Esophagus (tissue), 2 donors: ENCODE results near the gene NPTX1. TPM values are rescaled to one million over a fixed set of nuclear protein-coding genes. Genes with fewer than 3 reads are reported as not detected.

Source experiments
- H3K27ac ChIP-seq, 2 donors: one replicate each; pipeline ENCODE4 v1.5.1; 2013; ENCODE audit warnings: low read depth in 2 of 2, mild to moderate bottlenecking in 2 of 2, inconsistent platforms in 1 of 2, low read length in 1 of 2, moderate library complexity in 1 of 2
- H3K27me3 ChIP-seq, 2 donors: one replicate each; pipeline ENCODE4 v1.6.1; 2013; ENCODE audit warnings: low read length in 2 of 2, control low read depth in 1 of 2, mild to moderate bottlenecking in 1 of 2; ENCODE audit not compliant: insufficient read depth in 2 of 2, control insufficient read depth in 1 of 2
- H3K36me3 ChIP-seq, 2 donors: one replicate each; pipeline ENCODE4 v1.6.1; 2013; ENCODE audit warnings: low read length in 1 of 2; ENCODE audit not compliant: control insufficient read depth in 2 of 2, insufficient read depth in 2 of 2
- H3K4me1 ChIP-seq, 2 donors: one replicate each; pipeline ENCODE4 v1.6.1; 2013; ENCODE audit warnings: low read length in 1 of 2; ENCODE audit not compliant: control insufficient read depth in 2 of 2, insufficient read depth in 2 of 2
- H3K4me3 ChIP-seq, 2 donors: one replicate each; pipeline ENCODE4 v1.5.1; 2013; ENCODE audit warnings: low read length in 2 of 2, mild to moderate bottlenecking in 2 of 2, low read depth in 1 of 2, moderate library complexity in 1 of 2
- H3K9me3 ChIP-seq, 2 donors: one replicate each; pipeline ENCODE4 v1.6.1; 2013; ENCODE audit warnings: mild to moderate bottlenecking in 2 of 2, low read depth in 1 of 2, low read length in 1 of 2, moderate library complexity in 1 of 2; ENCODE audit not compliant: control insufficient read depth in 2 of 2, insufficient read depth in 1 of 2
- WGBS, 2 donors: extraction: QIAGEN DNeasy Blood & Tissue Kit; methylation state at CpG; one replicate each; pipeline ENCODE4 v1.1.7; 2013; 5-methylcytosine and 5-hydroxymethylcytosine counted together
- polyA plus RNA-seq, 2 donors: library from polyadenylated mRNA; stranded (reverse); fragments of 200-250 nt; gene quantifications; one replicate each; pipeline ENCODE4 v1.2.3, GENCODE V29; 2013
- donor health status: healthy with polysubstance abuse.
- donor health status: Bipolar disorder and iron deficiency.

NPTX1 gene, protein sequence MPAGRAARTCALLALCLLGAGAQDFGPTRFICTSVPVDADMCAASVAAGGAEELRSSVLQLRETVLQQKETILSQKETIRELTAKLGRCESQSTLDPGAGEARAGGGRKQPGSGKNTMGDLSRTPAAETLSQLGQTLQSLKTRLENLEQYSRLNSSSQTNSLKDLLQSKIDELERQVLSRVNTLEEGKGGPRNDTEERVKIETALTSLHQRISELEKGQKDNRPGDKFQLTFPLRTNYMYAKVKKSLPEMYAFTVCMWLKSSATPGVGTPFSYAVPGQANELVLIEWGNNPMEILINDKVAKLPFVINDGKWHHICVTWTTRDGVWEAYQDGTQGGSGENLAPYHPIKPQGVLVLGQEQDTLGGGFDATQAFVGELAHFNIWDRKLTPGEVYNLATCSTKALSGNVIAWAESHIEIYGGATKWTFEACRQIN
- under 1 TPM; 0.02 to 0.11 TPM for polyA plus RNA-seq

DNA sequence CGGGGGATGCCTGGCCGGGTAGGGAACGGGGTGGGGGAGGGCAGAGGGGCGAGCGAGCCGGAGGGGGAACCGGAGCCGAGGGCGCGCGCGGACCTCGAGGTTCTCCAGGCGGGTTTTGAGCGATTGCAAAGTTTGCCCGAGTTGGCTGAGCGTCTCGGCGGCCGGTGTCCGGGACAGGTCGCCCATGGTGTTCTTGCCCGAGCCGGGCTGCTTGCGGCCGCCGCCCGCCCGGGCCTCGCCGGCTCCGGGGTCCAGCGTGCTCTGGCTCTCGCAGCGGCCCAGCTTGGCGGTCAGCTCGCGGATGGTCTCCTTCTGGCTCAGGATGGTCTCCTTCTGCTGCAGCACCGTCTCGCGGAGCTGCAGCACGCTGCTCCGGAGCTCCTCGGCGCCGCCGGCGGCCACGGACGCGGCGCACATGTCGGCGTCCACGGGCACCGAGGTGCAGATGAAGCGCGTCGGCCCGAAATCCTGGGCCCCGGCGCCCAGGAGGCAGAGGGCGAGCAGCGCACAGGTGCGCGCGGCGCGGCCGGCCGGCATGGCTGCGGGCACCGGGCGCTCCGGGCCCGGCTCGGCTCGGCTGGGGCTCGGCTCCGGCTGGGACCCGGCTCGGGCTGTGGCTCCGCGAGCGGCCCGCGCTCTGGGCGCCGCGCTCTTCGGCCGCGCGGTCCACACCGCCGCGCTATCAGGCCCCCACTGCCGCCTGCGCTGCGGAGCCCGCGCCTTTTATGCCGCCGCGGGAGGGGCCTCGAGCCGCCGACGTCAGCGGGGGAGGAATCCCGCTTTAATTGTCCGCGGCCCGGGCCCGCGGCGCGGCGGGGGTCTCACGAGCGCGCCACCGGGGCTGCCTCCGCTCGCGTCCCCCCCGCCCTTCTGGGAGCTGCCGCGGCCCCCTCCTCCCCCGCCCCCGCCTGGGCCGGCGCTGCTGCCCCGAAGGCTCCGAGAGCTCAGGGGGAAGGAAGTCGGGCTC, at the start of gene NPTX1:
TSS of gene NPTX1 (minus strand) at position 698 of the 967 bp plus-strand sequence. CDS start at position 537, 161 bp downstream.
- peaks cover 0 to 47% of the 10 kb centered on the region in 2 donors for H3K27me3 ChIP-seq
- peaks cover 20 to 21% of the 10 kb centered on the region in 2 donors for H3K4me1 ChIP-seq
- H3K4me3 ChIP-seq, result peak within 1 kb of the TSS in 1 of 2 donors; percentile 42
- H3K9me3 ChIP-seq, result no peaks in the 10 kb centered on the region
- H3K27ac ChIP-seq, result no peak within 1 kb of the TSS
- 1% methylated on average over 108 to 136 of the region's 136 CpGs for WGBS, 2 donors
- peaks cover 0 to 2% of the 10 kb centered on the region in 2 donors for H3K36me3 ChIP-seq

GRCh38 chr17:80523956-80524712, 47.7 kb upstream of the NPTX1 start:
- 44 to 50% methylated on average over 16 of the region's 16 CpGs for WGBS, 2 donors
- H3K4me3 ChIP-seq, result no peak overlapping the region
- no peak overlapping the region for H3K27ac ChIP-seq
- H3K9me3 ChIP-seq, result peaks cover 0 to 4% of the 10 kb centered on the region in 2 donors
- no peaks in the 10 kb centered on the region for H3K36me3 ChIP-seq
- no peaks in the 10 kb centered on the region for H3K27me3 ChIP-seq
- H3K4me1 ChIP-seq, result peaks cover 0 to 4% of the 10 kb centered on the region in 2 donors

GRCh38 chr17:80523054-80523744, 46.8 kb upstream of the NPTX1 start:
- Histone ChIP-seq H3K27ac (no peak overlapping the region), H3K36me3 (no peaks in the 10 kb centered on the region), H3K9me3 (peaks cover 0 to 4% of the 10 kb centered on the region in 2 donors), H3K4me3 (no peak overlapping the region), H3K27me3 (no peaks in the 10 kb centered on the region), H3K4me1 (peaks cover 0 to 3% of the 10 kb centered on the region in 2 donors)
- WGBS, 2 donors, result 79 to 80% methylated on average over 12 of the region's 12 CpGs

- Histone ChIP-seq H3K27ac (no peak overlapping the region), H3K36me3 (no peaks in the 10 kb centered on the region), H3K4me3 (no peak overlapping the region), H3K27me3 (no peaks in the 10 kb centered on the region), H3K9me3 (peaks cover 0 to 4% of the 10 kb centered on the region in 2 donors), H3K4me1 (peaks cover 0 to 3% of the 10 kb centered on the region in 2 donors)
- 40 to 53% methylated on average over 10 of the region's 10 CpGs for WGBS, 2 donors
Measured at GRCh38 chr17:80520810-80521455, 44.5 kb upstream of the NPTX1 start.

- Histone ChIP-seq H3K4me3 (no peak overlapping the region), H3K9me3 (peaks cover 0 to 4% of the 10 kb centered on the region in 2 donors), H3K27me3 (no peaks in the 10 kb centered on the region), H3K27ac (no peak overlapping the region), H3K36me3 (no peaks in the 10 kb centered on the region), H3K4me1 (peaks cover 0 to 3% of the 10 kb centered on the region in 2 donors)
- 37 to 40% methylated on average over 7 of the region's 7 CpGs for WGBS, 2 donors
Measured at GRCh38 chr17:80519091-80519781, 42.8 kb upstream of the NPTX1 start.

DNA sequence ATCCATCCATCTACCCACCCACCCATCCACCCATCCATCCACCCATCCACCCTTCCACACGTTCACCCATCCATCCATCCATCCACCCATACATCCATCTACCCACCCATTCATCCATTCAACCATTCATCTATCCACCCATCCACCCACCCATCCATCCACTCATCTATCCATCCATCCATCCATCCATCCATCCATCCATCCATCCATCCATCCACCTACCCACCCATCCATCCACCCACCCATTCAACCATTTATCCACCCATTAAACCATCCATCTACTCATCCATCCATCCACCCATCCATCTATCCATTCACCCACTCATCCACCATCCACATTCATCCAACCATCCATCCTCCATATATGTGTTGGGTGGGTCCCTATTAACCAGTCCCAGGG, 42.0 kb upstream of the NPTX1 start:
- WGBS, 2 donors, result 64 to 71% methylated on average over 1 of the region's 1 CpG
- H3K27ac ChIP-seq, result no peak overlapping the region
- H3K4me3 ChIP-seq, result no peak overlapping the region
- no peaks in the 10 kb centered on the region for H3K27me3 ChIP-seq
- peaks cover 0 to 1% of the 10 kb centered on the region in 2 donors for H3K4me1 ChIP-seq
- H3K9me3 ChIP-seq, result peaks cover 0 to 4% of the 10 kb centered on the region in 2 donors
- no peaks in the 10 kb centered on the region for H3K36me3 ChIP-seq

DNA sequence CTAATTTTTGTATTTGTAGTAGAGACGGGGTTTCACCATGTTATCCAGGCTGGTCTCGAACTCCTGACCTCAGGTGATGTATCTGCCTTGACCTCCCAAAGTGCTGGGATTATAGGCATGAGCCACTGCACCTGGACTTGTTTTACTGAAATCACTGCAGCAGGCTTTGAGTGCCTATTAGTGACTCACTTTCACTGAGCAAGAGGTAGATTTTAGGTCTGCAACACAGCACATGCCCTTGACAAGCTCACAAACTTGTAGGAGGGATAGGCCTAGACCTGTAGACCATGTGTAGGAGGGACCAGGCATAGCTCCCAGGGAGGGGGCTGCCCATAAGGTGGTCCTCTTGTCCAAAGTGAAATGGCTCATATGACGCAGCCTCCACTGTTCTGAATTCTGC, 41.2 kb upstream of the NPTX1 start:
- H3K36me3 ChIP-seq, result no peaks in the 10 kb centered on the region
- H3K27ac ChIP-seq, result no peak overlapping the region
- H3K9me3 ChIP-seq, result no peaks in the 10 kb centered on the region
- no peak overlapping the region for H3K4me3 ChIP-seq
- no peaks in the 10 kb centered on the region for H3K27me3 ChIP-seq
- no peaks in the 10 kb centered on the region for H3K4me1 ChIP-seq
- WGBS, 2 donors, result 86 to 87% methylated on average over 3 of the region's 3 CpGs
